T-helper 2 cell (primary cell): Measurements from ENCODE around the gene EPHA6.

Experiments used
- DNase-seq, 5 experiments: peaks; one replicate each; pipeline versions ENCODE4 v3.0.0 to v3.0.0-alpha.2; 2012 to 2022

EPHA6 gene

GRCh38 chr3:97719156-97719821 lies 904.9 kb downstream of the EPHA6 start:
- DNase-seq = peak; percentile 13 to 67 (median 25)

- DNase-seq = no peak
These were observed 906.0 kb downstream of the EPHA6 start for GRCh38 chr3:97720417-97720816.

- no peak for DNase-seq
These were observed 907.1 kb downstream of the EPHA6 start for GRCh38 chr3:97721446-97721845.

- no peak for DNase-seq
These were observed 922.5 kb downstream of the EPHA6 start for GRCh38 chr3:97736928-97737327.

GRCh38 chr3:97738761-97739160 lies 924.4 kb downstream of the EPHA6 start:
- no peak for DNase-seq

- no peak for DNase-seq
These were observed 927.6 kb downstream of the EPHA6 start for GRCh38 chr3:97742036-97742435.

- no peak for DNase-seq
These were observed 929.9 kb downstream of the EPHA6 start for GRCh38 chr3:97744289-97744688.

GRCh38 chr3:97763586-97764406 lies 949.4 kb downstream of the EPHA6 start:
- DNase-seq = no peak

GRCh38 chr3:97764407-97765238 lies 950.2 kb downstream of the EPHA6 start, which contains the start of gene ARL6:
ARL6 (plus strand) TSS chr3:97764758; CDS start chr3:97768108, 3,350 bp downstream.
- peak; percentile 33 to 83 (median 51) for DNase-seq

GRCh38 chr3:97765336-97765735 lies 950.9 kb downstream of the EPHA6 start:
- no peak for DNase-seq

- DNase-seq = no peak
These were observed 958.5 kb downstream of the EPHA6 start for GRCh38 chr3:97772926-97773325.

GRCh38 chr3:97778152-97778551 lies 963.8 kb downstream of the EPHA6 start:
- DNase-seq = no peak

- peak in 2 of 5 experiments; percentile 38 to 76 for DNase-seq
These were observed 979.1 kb downstream of the EPHA6 start for GRCh38 chr3:97793420-97794019.

GRCh38 chr3:97795951-97796350 lies 981.6 kb downstream of the EPHA6 start:
- no peak for DNase-seq
